Esophagus squamous epithelium (tissue), 5 donors: ENCODE data around the gene ITGB2. TPM values are rescaled to one million over a fixed set of nuclear protein-coding genes. Genes with fewer than 3 reads are reported as not detected.

Source experiments
- DNase-seq: peaks from one replicate; lab custom pipeline; 2025; lab: John Stamatoyannopoulos, UW
- H3K27ac ChIP-seq, 4 donors: fragments of 200-600 bp; sonication (generic); one replicate each; pipeline ENCODE4 v1.5.1; 2016 to 2019; ENCODE audit warnings: mild to moderate bottlenecking in 1 of 4
- H3K27me3 ChIP-seq, 4 donors: fragments of 200-600 bp; sonication (generic); 1 replicate in 3 of 4; 2 replicates in 1 of 4; pipeline versions ENCODE4 v1.5.1 to v1.6.0; 2017 to 2021; ENCODE audit warnings: antibody characterized with exemption in 1 of 4
- H3K36me3 ChIP-seq, 3 donors: fragments of 200-600 bp; sonication (generic); one replicate each; pipeline ENCODE4 v1.5.1; 2016 to 2019
- H3K4me1 ChIP-seq, 3 donors: fragments of 200-600 bp; sonication (generic); one replicate each; pipeline ENCODE4 v1.5.1; 2017 to 2019
- H3K4me3 ChIP-seq, 4 donors: fragments of 200-600 bp; sonication (generic); 1 replicate in 3 of 4; 2 replicates in 1 of 4; pipeline ENCODE4 v1.5.1; 2016 to 2019; ENCODE audit warnings: mild to moderate bottlenecking in 2 of 4, moderate library complexity in 1 of 4
- H3K9me3 ChIP-seq, 3 donors: fragments of 200-600 bp; sonication (generic); one replicate each; pipeline ENCODE4 v1.5.1; 2016 to 2019
- POLR2A ChIP-seq, 4 donors: fragments of 450-650 bp; IDR thresholded peaks; one replicate each; pipeline ENCODE4 v1.6.1; 2017; ENCODE audit warnings: antibody characterized with exemption in 4 of 4, mild to moderate bottlenecking in 4 of 4, moderate library complexity in 3 of 4
- WGBS, 2 donors: methylation state at CpG; one replicate each; pipeline ENCODE4 v1.1.5; 2018; 5-methylcytosine and 5-hydroxymethylcytosine counted together
- intact Hi-C: fragments of 100-400 bp; cut with DNase I; formaldehyde crosslinking; loops from one replicate; pipeline ENCODE4 v1.15.0; 2022
- total RNA-seq, 4 donors: library from RNA; depleted of rRNA; stranded (reverse); fragments of >200 nt; gene quantifications; one replicate each; pipeline ENCODE4 v1.1.0, GENCODE V29; 2016
- TF ChIP-seq, protein P1 (sequence below), 6 experiments: fragments of 450-650 bp in 4 of 6; fragments of 200-600 bp in 2 of 6; sonication (generic) in 2 of 6; IDR thresholded peaks; one replicate each; pipeline ENCODE4 v1.5.1; 2016 to 2019; ENCODE audit warnings: antibody characterized with exemption in 6 of 6, mild to moderate bottlenecking in 4 of 6, moderate library complexity in 4 of 6
- donor health status: DM: yes; HTN: yes; CAD: no.

The ITGB2 gene
- total RNA-seq, 4 donors from 2014 or later, result 6.6 to 47.1 (median 18.5) TPM

- 40 to 53% methylated on average over 1 to 3 of the region's 8 CpGs for WGBS, 2 donors
- no peak for DNase-seq
- intact Hi-C loops, result no loop called here
- Histone ChIP-seq H3K9me3 (no peaks in the 10 kb centered on the region), H3K4me3 (peak overlapping the region in 1 of 4 donors; percentile 21), H3K4me1 (peaks cover 30 to 86% (median 42%) of the 10 kb centered on the region in 3 donors), H3K27ac (peak overlapping the region; percentile 40 to 77 (median 61)), H3K27me3 (peaks cover 0 to 18% (median 0%) of the 10 kb centered on the region in 4 donors), H3K36me3 (no peaks in the 10 kb centered on the region)
- TF ChIP-seq, protein P1, sequence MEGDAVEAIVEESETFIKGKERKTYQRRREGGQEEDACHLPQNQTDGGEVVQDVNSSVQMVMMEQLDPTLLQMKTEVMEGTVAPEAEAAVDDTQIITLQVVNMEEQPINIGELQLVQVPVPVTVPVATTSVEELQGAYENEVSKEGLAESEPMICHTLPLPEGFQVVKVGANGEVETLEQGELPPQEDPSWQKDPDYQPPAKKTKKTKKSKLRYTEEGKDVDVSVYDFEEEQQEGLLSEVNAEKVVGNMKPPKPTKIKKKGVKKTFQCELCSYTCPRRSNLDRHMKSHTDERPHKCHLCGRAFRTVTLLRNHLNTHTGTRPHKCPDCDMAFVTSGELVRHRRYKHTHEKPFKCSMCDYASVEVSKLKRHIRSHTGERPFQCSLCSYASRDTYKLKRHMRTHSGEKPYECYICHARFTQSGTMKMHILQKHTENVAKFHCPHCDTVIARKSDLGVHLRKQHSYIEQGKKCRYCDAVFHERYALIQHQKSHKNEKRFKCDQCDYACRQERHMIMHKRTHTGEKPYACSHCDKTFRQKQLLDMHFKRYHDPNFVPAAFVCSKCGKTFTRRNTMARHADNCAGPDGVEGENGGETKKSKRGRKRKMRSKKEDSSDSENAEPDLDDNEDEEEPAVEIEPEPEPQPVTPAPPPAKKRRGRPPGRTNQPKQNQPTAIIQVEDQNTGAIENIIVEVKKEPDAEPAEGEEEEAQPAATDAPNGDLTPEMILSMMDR (IDR thresholded peaks at IDR 0.05), result no peak
- no peak for TF ChIP-seq POLR2A (IDR thresholded peaks at IDR 0.05)
These were observed 8.6 kb downstream of the ITGB2 start for GRCh38 chr21:44912158-44912473.

DNA sequence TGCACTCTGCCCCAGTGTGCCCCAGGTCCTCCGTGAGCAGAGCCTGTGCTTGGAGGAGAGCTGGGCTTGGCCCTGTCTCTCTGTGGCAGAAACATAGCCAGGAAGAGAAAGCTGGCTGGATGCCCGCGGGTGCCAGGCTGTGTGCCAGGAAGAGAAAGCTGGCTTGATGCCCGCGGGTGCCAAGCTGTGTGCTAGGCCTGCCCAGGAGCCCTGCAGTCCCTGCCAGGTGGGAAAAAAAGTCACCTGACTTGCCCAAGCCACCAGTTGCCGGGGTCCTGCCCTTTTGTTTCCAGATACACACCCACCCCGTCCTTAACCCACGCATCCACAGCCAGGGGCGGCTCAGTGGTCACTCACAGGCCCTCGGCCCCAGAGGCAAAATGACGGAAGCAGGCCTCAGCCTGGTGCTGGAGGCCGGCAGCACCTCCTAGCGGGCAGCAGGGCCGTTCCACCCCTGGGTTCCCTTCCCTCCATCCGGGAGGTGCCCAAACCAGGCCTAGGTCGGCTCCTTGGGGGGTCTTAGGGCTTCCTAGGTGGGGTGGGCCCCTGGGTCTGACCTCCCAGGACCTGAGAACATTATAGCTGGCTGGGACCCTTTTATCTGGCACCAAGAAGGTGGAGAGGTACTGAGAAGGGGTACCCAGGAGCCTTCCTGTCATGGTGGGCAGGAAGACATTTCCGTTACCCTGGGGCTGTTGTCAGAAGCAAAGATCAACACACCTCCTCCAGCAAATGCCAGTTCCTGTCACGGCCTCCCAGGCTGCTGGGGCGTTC is 9.1 kb downstream of the ITGB2 start:
- TF ChIP-seq, protein P1 (IDR thresholded peaks at IDR 0.05), result peak in 5 of 6 experiments; percentile 38 to 74 (median 60)
- no peak for TF ChIP-seq POLR2A (IDR thresholded peaks at IDR 0.05)
- no peaks in the 10 kb centered on the region for H3K9me3 ChIP-seq
- H3K27ac ChIP-seq, result peak overlapping the region; percentile 40 to 77 (median 61)
- H3K27me3 ChIP-seq, result peaks cover 0 to 24% (median 0%) of the 10 kb centered on the region in 4 donors
- H3K4me1 ChIP-seq, result peaks cover 30 to 81% (median 39%) of the 10 kb centered on the region in 3 donors
- no peak for DNase-seq
- 13 to 24% methylated on average over 3 to 10 of the region's 19 CpGs for WGBS, 2 donors
- H3K4me3 ChIP-seq, result peak overlapping the region in 1 of 4 donors; percentile 27
- no peaks in the 10 kb centered on the region for H3K36me3 ChIP-seq
- intact Hi-C loops, result no loop called here

GRCh38 chr21:44911068-44911383 is 9.7 kb downstream of the ITGB2 start:
- peaks cover 0 to 24% (median 0%) of the 10 kb centered on the region in 4 donors for H3K27me3 ChIP-seq
- no peaks in the 10 kb centered on the region for H3K36me3 ChIP-seq
- intact Hi-C loops, result no loop called here
- H3K4me3 ChIP-seq, result peak overlapping the region in 1 of 4 donors; percentile 27
- no peaks in the 10 kb centered on the region for H3K9me3 ChIP-seq
- H3K4me1 ChIP-seq, result peaks cover 30 to 75% (median 39%) of the 10 kb centered on the region in 3 donors
- TF ChIP-seq POLR2A (IDR thresholded peaks at IDR 0.05), result no peak
- TF ChIP-seq, protein P1 (IDR thresholded peaks at IDR 0.05), result no peak
- DNase-seq, result no peak
- peak overlapping the region; percentile 40 to 77 (median 61) for H3K27ac ChIP-seq
- whole genome bisulfite sequencing, 2 donors, result 38 to 44% methylated on average over 9 to 10 of the region's 10 CpGs

DNA sequence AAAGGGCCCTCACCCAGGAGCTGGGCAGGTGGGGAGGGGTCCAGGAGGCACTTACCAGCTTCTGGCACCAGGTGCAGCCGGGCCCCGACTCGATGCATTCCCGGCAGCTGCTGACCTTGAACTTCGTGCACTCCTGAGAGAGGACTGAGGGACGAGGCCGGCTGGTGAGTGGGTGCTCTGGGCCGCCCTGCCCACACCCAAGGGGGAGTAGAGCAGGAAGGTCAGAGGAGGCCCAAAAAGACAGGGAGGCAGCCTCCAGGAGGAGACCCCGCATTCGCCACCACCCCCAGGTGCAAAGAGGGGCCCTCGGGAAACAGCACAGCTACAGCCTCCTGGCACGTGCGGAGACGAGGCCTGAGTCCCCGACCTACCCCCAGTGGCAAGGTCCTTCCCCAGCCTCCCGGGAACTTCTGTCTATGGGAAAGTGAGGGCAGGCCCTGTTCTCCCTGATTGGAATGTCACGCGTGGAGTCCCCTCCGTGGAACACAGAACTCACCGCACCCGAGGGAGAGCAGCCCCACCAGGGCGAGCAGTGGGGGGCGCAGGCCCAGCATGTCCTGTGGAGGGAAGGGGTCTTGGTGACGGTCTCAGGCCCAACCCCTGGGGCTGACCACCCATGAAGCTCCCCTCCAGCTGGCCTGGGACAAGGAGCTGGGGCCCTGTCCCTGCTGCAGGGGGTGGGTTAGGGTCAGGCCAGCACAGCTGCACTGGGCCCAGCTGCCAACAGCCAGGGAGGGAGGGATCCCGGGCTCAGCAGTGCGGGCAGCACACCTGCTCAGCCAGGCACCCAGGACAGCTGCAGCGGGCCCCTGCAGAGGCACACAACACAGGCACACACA is 10.3 kb downstream of the ITGB2 start:
- DNase-seq, result no peak
- peaks cover 0 to 30% (median 0%) of the 10 kb centered on the region in 4 donors for H3K27me3 ChIP-seq
- no peak overlapping the region for H3K4me3 ChIP-seq
- H3K36me3 ChIP-seq, result no peaks in the 10 kb centered on the region
- WGBS, 2 donors, result 66% methylated on average over 5 of the region's 27 CpGs; no CpG with 5 or more reads in 1 of the 2 donors
- peak overlapping the region in 1 of 4 donors; percentile 72 for H3K27ac ChIP-seq
- TF ChIP-seq POLR2A (IDR thresholded peaks at IDR 0.05), result no peak
- TF ChIP-seq, protein P1 (IDR thresholded peaks at IDR 0.05), result no peak
- intact Hi-C loops, result no loop called here
- no peaks in the 10 kb centered on the region for H3K9me3 ChIP-seq
- peaks cover 30 to 71% (median 39%) of the 10 kb centered on the region in 3 donors for H3K4me1 ChIP-seq
